HG02642 (cell line): Measurements from ENCODE around the gene TCF20.

Source experiments
- ATAC-seq: cut with Tn5 transposase; IDR thresholded peaks from one replicate; pipeline ENCODE4 v1.9.1; 2021; ENCODE audit warnings: mild to moderate bottlenecking; ENCODE audit not compliant: unreplicated experiment, poor library complexity

TCF20 gene

GRCh38 chr22:42283278-42284201 lies 13.1 kb upstream of the TCF20 start:
- ATAC-seq = no peak

GRCh38 chr22:42282943-42283277 lies 12.5 kb upstream of the TCF20 start:
- no peak for ATAC-seq

- no peak for ATAC-seq
These were observed 11.9 kb upstream of the TCF20 start for GRCh38 chr22:42282252-42282942.

- ATAC-seq = no peak
These were observed 11.3 kb upstream of the TCF20 start for GRCh38 chr22:42281706-42282251.

- no peak for ATAC-seq
These were observed 10.8 kb upstream of the TCF20 start for GRCh38 chr22:42281284-42281683.

- no peak for ATAC-seq
These were observed 10.4 kb upstream of the TCF20 start for GRCh38 chr22:42280836-42281235.

- no peak for ATAC-seq
These were observed 9.7 kb upstream of the TCF20 start for GRCh38 chr22:42280140-42280539.

- no peak for ATAC-seq
These were observed 9.1 kb upstream of the TCF20 start for GRCh38 chr22:42279425-42280020.

GRCh38 chr22:42277988-42278776 lies 7.7 kb upstream of the TCF20 start:
- ATAC-seq = no peak

- ATAC-seq = no peak
These were observed 6.8 kb upstream of the TCF20 start for GRCh38 chr22:42277232-42277753.

- no peak for ATAC-seq
These were observed 5.5 kb upstream of the TCF20 start for GRCh38 chr22:42275970-42276369.

- no peak for ATAC-seq
These were observed 4.7 kb upstream of the TCF20 start for GRCh38 chr22:42275176-42275575.

- no peak for ATAC-seq
These were observed 3.5 kb upstream of the TCF20 start for GRCh38 chr22:42273855-42274451.

- ATAC-seq = no peak
These were observed 2.1 kb upstream of the TCF20 start for GRCh38 chr22:42272431-42272999.

- ATAC-seq = no peak
These were observed 1.5 kb upstream of the TCF20 start for GRCh38 chr22:42271906-42272305.

GRCh38 chr22:42271191-42271813 lies 849 bp upstream of the TCF20 start:
- no peak for ATAC-seq

- ATAC-seq = peak; percentile 48
These were observed 310 bp downstream of the TCF20 start for GRCh38 chr22:42270176-42270509.

GRCh38 chr22:42269432-42270175 lies 849 bp downstream of the TCF20 start:
- ATAC-seq = peak; percentile 47
